Liver (tissue), 9 donors: ENCODE results near the gene ZNF345. TPM values are rescaled to one million over a fixed set of nuclear protein-coding genes. Genes with fewer than 3 reads are reported as not detected.

Source experiments
- DNase-seq: peaks from one replicate; pipeline ENCODE4 v3.0.0-alpha.2; 2017; ENCODE audit warnings: low spot score
- H3K27ac ChIP-seq, 2 donors: one replicate each; pipeline ENCODE4 v1.7.0; 2013; ENCODE audit warnings: inconsistent platforms in 2 of 2, low read length in 2 of 2, control low read depth in 1 of 2, low read depth in 1 of 2, mild to moderate bottlenecking in 1 of 2
- H3K27me3 ChIP-seq, 4 donors: one replicate each; pipeline versions ENCODE4 v1.6.1 to v1.7.0; 2013; ENCODE audit warnings: low read length in 3 of 4, inconsistent platforms in 1 of 4, mild to moderate bottlenecking in 1 of 4, moderate library complexity in 1 of 4; ENCODE audit not compliant: control insufficient read depth in 4 of 4, insufficient read depth in 4 of 4
- H3K36me3 ChIP-seq, 4 donors: one replicate each; pipeline versions ENCODE4 v1.6.1 to v1.7.0; 2013; ENCODE audit warnings: low read length in 3 of 4, mild to moderate bottlenecking in 3 of 4, low read depth in 1 of 4, moderate library complexity in 1 of 4; ENCODE audit not compliant: control insufficient read depth in 4 of 4, insufficient read depth in 3 of 4
- H3K4me1 ChIP-seq, 4 donors: one replicate each; pipeline versions ENCODE4 v1.6.1 to v1.7.0; 2013; ENCODE audit warnings: low read length in 3 of 4, mild to moderate bottlenecking in 3 of 4, moderate library complexity in 1 of 4; ENCODE audit not compliant: control insufficient read depth in 4 of 4, insufficient read depth in 4 of 4
- H3K4me3 ChIP-seq, 3 donors: one replicate each; pipeline versions ENCODE4 v1.6.1 to v1.7.0; 2013; ENCODE audit warnings: low read length in 3 of 3, control low read depth in 1 of 3, low read depth in 1 of 3, mild to moderate bottlenecking in 1 of 3
- H3K9ac ChIP-seq, 2 donors: one replicate each; pipeline ENCODE4 v1.7.0; 2013; ENCODE audit warnings: low read length in 2 of 2, mild to moderate bottlenecking in 2 of 2, moderate library complexity in 2 of 2, control low read depth in 1 of 2, low read depth in 1 of 2
- H3K9me3 ChIP-seq, 4 donors: one replicate each; pipeline versions ENCODE4 v1.6.1 to v1.7.0; 2013; ENCODE audit warnings: low read length in 3 of 4; ENCODE audit not compliant: control insufficient read depth in 4 of 4
- EGR1 ChIP-seq, 2 donors: IDR thresholded peaks; 2 replicates each; pipeline ENCODE4 v1.6.1; 2016 to 2018; ENCODE audit warnings: antibody characterized with exemption in 2 of 2, low read depth in 2 of 2
- FOXA1 ChIP-seq: IDR thresholded peaks from 2 replicates; pipeline ENCODE4 v1.6.1; 2016; ENCODE audit warnings: antibody characterized with exemption
- FOXA2 ChIP-seq: IDR thresholded peaks from 2 replicates; pipeline ENCODE4 v1.6.1; 2016; ENCODE audit warnings: antibody characterized with exemption
- GABPA ChIP-seq, 2 donors: IDR thresholded peaks in 1 of 2; conservative IDR thresholded peaks in 1 of 2; 2 replicates each; pipeline ENCODE4 v1.6.1; 2016; ENCODE audit warnings: antibody characterized with exemption in 2 of 2, mild to moderate bottlenecking in 1 of 2, moderate library complexity in 1 of 2
- HNF4A ChIP-seq, 2 donors: conservative IDR thresholded peaks; 2 replicates each; pipeline ENCODE4 v1.6.1; 2016; ENCODE audit warnings: antibody characterized with exemption in 2 of 2, mild to moderate bottlenecking in 2 of 2
- HNF4G ChIP-seq: IDR thresholded peaks from 2 replicates; pipeline ENCODE4 v1.6.1; 2016; ENCODE audit warnings: antibody characterized with exemption
- JUND ChIP-seq, 2 donors: IDR thresholded peaks; 2 replicates each; pipeline ENCODE4 v1.6.1; 2016; ENCODE audit warnings: antibody characterized with exemption in 2 of 2
- NR2F2 ChIP-seq: IDR thresholded peaks from 2 replicates; pipeline ENCODE4 v1.6.1; 2016; ENCODE audit warnings: antibody characterized with exemption
- RAD21 ChIP-seq, 2 donors: IDR thresholded peaks; 2 replicates each; pipeline ENCODE4 v1.6.1; 2016; ENCODE audit warnings: antibody characterized with exemption in 2 of 2, mild to moderate bottlenecking in 2 of 2
- RXRA ChIP-seq, 2 donors: IDR thresholded peaks; 2 replicates each; pipeline ENCODE4 v1.6.1; 2017 to 2018; ENCODE audit warnings: antibody characterized with exemption in 2 of 2, mild to moderate bottlenecking in 1 of 2
- SP1 ChIP-seq: IDR thresholded peaks from 2 replicates; pipeline ENCODE4 v1.6.1; 2018; ENCODE audit warnings: antibody characterized with exemption, mild to moderate bottlenecking
- TAF1 ChIP-seq: conservative IDR thresholded peaks from 2 replicates; pipeline ENCODE4 v1.6.1; 2016; ENCODE audit warnings: antibody characterized with exemption, mild to moderate bottlenecking
- YY1 ChIP-seq: IDR thresholded peaks from 2 replicates; pipeline ENCODE4 v1.6.1; 2016; ENCODE audit warnings: antibody characterized with exemption, mild to moderate bottlenecking
- WGBS: extraction: QIAGEN DNeasy Blood & Tissue Kit; methylation state at CpG from one replicate; pipeline ENCODE4 v1.1.7; 2013; 5-methylcytosine and 5-hydroxymethylcytosine counted together
- polyA plus RNA-seq, 2 donors: library from polyadenylated mRNA; stranded (reverse) in 1 of 2; unstranded in 1 of 2; fragments of 200-250 nt in 1 of 2; fragments of >200 nt in 1 of 2; fragmentation: Nextera tagmentation in 1 of 2; extraction: Ambion mirVana in 1 of 2; gene quantifications; one replicate each; pipeline versions ENCODE4 v1.2.1 to v1.2.3, GENCODE V29; 2013 to 2015
- total RNA-seq, 2 donors: library from RNA; depleted of rRNA; stranded (reverse); fragments of >200 nt; gene quantifications; one replicate each; pipeline ENCODE4 v1.2.3, GENCODE V29; 2014
- TF ChIP-seq, protein P1 (sequence below): fragments of 150-350 bp; IDR thresholded peaks from 2 replicates; pipeline ENCODE4 v1.5.1; 2017; ENCODE audit warnings: improper control_type of control experiment, low read depth, low read length; ENCODE audit not compliant: missing input control
- TF ChIP-seq, protein P2 (sequence below): IDR thresholded peaks from 2 replicates; pipeline ENCODE4 v1.6.1; 2016; ENCODE audit warnings: antibody characterized with exemption
- TF ChIP-seq, protein P3 (sequence below): IDR thresholded peaks from 2 replicates; pipeline ENCODE4 v1.6.1; 2016; ENCODE audit warnings: antibody characterized with exemption
- TF ChIP-seq, protein P4 (sequence below): IDR thresholded peaks from 2 replicates; pipeline ENCODE4 v1.6.1; 2016; ENCODE audit warnings: antibody characterized with exemption, mild to moderate bottlenecking
- TF ChIP-seq, protein P5 (sequence below): IDR thresholded peaks from 2 replicates; pipeline ENCODE4 v1.6.1; 2016; ENCODE audit warnings: antibody characterized with exemption
- donor health status: healthy.
- donor health status: healthy.
- donor health status: healthy.
- donor health status: healthy.
- donor health status: healthy.

The ZNF345 gene
- total RNA-seq (1 to 10 TPM; 2.3 to 4.7 TPM), polyA plus RNA-seq (1 to 10 TPM in 1 of 2 donors, under 1 TPM in 1; 0.67 to 1.9 TPM)

DNA sequence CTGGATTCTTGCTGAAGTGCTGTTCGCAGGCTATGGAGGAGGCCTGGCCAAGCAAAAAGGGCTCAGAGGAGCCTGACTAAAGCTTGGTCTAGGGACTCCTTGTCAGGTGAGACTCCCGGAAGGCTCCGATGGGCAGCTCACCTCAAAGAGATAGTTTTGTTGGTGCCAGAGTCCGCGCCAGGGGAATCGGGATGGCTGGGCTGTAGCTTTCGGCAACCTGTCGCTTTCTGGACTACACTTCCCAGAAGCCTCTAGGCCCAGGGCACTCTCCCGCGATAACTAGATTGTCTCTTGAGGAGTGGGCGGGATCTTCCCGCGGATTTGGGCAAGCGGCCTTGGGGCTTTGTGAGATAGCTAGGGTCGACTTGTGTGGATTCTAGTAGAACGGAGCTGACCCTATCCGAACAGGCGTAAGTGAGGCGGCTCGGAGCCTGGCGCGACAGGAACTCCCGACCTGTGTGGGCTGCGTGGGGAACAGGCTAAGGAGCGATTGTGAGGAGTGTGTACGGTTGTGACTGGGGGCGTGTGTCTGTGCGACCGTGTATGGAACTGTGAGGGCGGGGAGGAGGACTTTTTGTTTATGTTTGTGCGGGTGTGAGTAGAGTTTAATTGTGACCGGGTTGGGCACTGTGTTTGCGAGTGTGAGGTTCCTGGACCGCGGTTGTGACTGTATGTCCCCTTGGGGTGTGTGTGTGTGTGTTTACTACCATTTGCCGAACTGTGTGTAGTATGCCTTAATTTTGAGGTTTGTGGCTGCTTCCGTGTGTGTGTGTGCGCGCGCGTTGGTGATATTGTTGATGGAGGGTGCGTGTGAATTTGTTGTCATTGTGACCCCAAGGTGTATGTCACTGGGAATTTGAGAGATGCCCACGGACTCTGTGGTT is at the start of gene ZNF345:
TSS of gene ZNF345 (plus strand) at position 318 of the 884 bp plus-strand sequence. CDS start 25,955 bp downstream, outside the sequence.
- Histone ChIP-seq H3K4me3 (peak within 1 kb of the TSS; percentile 52 to 98 (median 91)), H3K4me1 (peaks cover 0 to 14% (median 8%) of the 10 kb centered on the region in 4 donors), H3K36me3 (peaks cover 2 to 17% (median 14%) of the 10 kb centered on the region in 4 donors), H3K27me3 (no peaks in the 10 kb centered on the region), H3K9me3 (peaks cover 6 to 19% (median 12%) of the 10 kb centered on the region in 4 donors), H3K9ac (peak within 1 kb of the TSS; percentile 76 to 81), H3K27ac (peak within 1 kb of the TSS; percentile 70 to 89)
- no peak for TF ChIP-seq RAD21 (IDR thresholded peaks at IDR 0.05)
- TF ChIP-seq TAF1: no peak
- peak in 1 of 2 donors; percentile 25 for TF ChIP-seq EGR1 (IDR thresholded peaks at IDR 0.05; ENCODE audit: low read depth in 2 of 2)
- TF ChIP-seq, protein P1, sequence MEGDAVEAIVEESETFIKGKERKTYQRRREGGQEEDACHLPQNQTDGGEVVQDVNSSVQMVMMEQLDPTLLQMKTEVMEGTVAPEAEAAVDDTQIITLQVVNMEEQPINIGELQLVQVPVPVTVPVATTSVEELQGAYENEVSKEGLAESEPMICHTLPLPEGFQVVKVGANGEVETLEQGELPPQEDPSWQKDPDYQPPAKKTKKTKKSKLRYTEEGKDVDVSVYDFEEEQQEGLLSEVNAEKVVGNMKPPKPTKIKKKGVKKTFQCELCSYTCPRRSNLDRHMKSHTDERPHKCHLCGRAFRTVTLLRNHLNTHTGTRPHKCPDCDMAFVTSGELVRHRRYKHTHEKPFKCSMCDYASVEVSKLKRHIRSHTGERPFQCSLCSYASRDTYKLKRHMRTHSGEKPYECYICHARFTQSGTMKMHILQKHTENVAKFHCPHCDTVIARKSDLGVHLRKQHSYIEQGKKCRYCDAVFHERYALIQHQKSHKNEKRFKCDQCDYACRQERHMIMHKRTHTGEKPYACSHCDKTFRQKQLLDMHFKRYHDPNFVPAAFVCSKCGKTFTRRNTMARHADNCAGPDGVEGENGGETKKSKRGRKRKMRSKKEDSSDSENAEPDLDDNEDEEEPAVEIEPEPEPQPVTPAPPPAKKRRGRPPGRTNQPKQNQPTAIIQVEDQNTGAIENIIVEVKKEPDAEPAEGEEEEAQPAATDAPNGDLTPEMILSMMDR: no peak
- peak; percentile 77 for TF ChIP-seq YY1
- no peak for TF ChIP-seq RXRA (IDR thresholded peaks at IDR 0.05)
- TF ChIP-seq SP1: no peak
- TF ChIP-seq, protein P2, sequence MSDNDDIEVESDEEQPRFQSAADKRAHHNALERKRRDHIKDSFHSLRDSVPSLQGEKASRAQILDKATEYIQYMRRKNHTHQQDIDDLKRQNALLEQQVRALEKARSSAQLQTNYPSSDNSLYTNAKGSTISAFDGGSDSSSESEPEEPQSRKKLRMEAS: peak; percentile 8
- TF ChIP-seq NR2F2: no peak
- TF ChIP-seq HNF4A (conservative IDR thresholded peaks at IDR 0.05): peak in 1 of 2 donors; percentile 5
- TF ChIP-seq GABPA (IDR thresholded peaks at IDR 0.05 in 1 of 2, conservative IDR thresholded peaks at IDR 0.05 in 1 of 2): peak in 1 of 2 donors; percentile 71
- TF ChIP-seq, protein P3, sequence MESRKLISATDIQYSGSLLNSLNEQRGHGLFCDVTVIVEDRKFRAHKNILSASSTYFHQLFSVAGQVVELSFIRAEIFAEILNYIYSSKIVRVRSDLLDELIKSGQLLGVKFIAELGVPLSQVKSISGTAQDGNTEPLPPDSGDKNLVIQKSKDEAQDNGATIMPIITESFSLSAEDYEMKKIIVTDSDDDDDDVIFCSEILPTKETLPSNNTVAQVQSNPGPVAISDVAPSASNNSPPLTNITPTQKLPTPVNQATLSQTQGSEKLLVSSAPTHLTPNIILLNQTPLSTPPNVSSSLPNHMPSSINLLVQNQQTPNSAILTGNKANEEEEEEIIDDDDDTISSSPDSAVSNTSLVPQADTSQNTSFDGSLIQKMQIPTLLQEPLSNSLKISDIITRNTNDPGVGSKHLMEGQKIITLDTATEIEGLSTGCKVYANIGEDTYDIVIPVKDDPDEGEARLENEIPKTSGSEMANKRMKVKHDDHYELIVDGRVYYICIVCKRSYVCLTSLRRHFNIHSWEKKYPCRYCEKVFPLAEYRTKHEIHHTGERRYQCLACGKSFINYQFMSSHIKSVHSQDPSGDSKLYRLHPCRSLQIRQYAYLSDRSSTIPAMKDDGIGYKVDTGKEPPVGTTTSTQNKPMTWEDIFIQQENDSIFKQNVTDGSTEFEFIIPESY: peak; percentile 99
- no peak for TF ChIP-seq JUND (IDR thresholded peaks at IDR 0.05)
- TF ChIP-seq FOXA1: no peak
- no peak for TF ChIP-seq HNF4G
- TF ChIP-seq, protein P4, sequence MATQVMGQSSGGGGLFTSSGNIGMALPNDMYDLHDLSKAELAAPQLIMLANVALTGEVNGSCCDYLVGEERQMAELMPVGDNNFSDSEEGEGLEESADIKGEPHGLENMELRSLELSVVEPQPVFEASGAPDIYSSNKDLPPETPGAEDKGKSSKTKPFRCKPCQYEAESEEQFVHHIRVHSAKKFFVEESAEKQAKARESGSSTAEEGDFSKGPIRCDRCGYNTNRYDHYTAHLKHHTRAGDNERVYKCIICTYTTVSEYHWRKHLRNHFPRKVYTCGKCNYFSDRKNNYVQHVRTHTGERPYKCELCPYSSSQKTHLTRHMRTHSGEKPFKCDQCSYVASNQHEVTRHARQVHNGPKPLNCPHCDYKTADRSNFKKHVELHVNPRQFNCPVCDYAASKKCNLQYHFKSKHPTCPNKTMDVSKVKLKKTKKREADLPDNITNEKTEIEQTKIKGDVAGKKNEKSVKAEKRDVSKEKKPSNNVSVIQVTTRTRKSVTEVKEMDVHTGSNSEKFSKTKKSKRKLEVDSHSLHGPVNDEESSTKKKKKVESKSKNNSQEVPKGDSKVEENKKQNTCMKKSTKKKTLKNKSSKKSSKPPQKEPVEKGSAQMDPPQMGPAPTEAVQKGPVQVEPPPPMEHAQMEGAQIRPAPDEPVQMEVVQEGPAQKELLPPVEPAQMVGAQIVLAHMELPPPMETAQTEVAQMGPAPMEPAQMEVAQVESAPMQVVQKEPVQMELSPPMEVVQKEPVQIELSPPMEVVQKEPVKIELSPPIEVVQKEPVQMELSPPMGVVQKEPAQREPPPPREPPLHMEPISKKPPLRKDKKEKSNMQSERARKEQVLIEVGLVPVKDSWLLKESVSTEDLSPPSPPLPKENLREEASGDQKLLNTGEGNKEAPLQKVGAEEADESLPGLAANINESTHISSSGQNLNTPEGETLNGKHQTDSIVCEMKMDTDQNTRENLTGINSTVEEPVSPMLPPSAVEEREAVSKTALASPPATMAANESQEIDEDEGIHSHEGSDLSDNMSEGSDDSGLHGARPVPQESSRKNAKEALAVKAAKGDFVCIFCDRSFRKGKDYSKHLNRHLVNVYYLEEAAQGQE: no peak
- TF ChIP-seq, protein P5, sequence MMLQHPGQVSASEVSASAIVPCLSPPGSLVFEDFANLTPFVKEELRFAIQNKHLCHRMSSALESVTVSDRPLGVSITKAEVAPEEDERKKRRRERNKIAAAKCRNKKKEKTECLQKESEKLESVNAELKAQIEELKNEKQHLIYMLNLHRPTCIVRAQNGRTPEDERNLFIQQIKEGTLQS: no peak
- no peak for TF ChIP-seq FOXA2
- WGBS: under 1% methylated on average over 43 of the region's 43 CpGs
- DNase-seq: peak; percentile 84
